ENCODE results near the gene TBPL2.
A peak's percentile ranks its signal among the peaks of the same experiment; 100 is the strongest.
"Not testable (repeated sequence)": the region's sequence is repeated elsewhere in the genome, so short reads cannot be mapped to it uniquely, and the experiment has no call there.

Gene TBPL2

DNA sequence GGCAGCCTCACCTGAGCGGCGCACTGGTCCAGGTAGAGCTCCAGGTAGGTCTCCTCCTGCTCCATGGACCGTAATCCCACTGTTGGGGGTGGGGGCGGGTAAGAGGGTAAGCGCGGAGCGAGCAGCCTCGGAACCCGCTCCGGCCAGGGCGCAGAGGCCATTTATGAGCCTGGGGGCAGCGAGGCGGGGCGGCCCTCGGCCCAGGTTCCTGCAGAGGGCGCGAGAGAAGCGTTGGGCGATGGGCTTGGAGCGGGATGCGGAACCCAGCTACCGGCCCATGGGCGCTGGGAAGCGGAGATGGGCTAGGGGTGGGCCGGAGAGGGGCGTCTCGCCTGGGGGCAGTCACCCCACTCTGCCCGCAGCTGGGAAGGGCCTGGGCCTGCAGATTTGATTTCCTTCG is at the start of gene TBPL2:
Gene TBPL2, minus strand, starts transcription at position 232 of the 400 bp plus-strand sequence. Its CDS starts 167 bp downstream, at position 65.
- peak; percentile 46 for DNase-seq (ENCODE audit: low spot score)

DNA sequence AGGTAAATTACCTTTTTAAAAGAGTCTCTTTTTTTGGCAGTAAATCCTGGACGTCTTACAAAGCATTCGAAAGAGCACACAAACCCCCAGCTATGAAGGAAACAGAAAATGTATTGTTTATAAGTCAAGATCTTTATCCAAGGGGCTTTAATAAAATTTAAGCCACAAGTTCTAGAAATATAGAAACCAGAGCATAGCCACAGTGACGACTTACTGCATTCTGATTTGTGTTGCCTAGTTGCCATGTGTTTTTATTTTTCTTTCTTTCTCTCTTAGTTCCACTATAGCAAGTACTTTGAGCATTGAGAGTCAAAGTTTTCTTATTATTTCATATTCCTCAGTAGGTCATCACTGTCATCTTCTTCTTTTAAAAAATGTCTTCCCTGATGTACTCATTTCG is 47.8 kb upstream of the TBPL2 start:
- no peak for DNase-seq (ENCODE audit: low spot score)

DNA sequence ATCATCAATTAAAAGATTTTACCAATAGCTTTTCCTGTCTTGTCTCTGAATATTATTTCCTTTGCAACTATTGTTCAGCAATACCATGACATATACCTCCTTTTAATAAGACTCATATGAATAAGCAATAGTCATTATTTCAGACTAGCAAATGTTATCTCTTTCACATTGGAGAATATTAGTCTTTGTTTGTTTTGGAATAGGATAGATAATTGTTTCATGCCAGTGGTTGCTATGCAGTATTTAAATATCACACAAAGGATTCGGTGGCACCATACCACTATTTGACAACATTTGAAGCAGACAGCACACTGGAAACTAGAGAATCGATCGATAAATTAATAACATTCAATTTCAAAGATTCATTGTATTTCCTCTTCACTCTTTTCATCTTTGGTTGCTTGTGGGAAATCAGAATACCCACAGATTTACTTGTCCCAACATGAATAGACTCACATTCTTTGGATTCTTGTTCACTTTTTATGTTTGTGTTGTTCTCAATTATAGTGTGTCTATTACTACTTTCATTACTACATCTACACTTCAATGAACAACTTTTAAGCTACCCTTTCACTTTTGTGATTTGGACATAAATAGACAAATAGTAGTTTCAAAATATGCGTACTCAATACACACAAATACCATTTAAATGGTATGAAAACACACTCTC is 42.7 kb upstream of the TBPL2 start:
- DNase-seq (ENCODE audit: low spot score), result no peak

GRCh38 chr14:55481769-55482168 is 41.4 kb upstream of the TBPL2 start:
- no peak for DNase-seq (ENCODE audit: low spot score)

DNA sequence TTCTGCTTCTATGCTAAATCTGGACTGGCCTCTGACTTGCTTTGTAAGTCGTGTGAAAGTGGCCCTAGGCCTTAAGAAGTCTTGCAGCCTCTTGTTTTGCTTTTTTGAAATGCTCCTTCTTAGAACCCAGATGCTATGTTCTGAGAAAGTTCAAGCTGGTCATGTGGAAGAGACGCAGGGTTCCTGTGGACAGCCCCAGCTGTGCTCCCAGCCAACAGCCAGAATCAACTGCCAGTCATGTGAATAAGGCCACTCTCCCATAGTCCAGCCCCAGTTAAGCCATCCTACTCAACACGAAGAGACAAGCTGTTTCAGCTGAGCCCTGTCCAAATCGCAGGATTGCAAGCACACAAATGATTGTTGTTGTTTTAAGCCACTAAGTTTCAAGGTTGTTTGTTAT is 37.3 kb upstream of the TBPL2 start:
- no peak for DNase-seq (ENCODE audit: low spot score)

DNA sequence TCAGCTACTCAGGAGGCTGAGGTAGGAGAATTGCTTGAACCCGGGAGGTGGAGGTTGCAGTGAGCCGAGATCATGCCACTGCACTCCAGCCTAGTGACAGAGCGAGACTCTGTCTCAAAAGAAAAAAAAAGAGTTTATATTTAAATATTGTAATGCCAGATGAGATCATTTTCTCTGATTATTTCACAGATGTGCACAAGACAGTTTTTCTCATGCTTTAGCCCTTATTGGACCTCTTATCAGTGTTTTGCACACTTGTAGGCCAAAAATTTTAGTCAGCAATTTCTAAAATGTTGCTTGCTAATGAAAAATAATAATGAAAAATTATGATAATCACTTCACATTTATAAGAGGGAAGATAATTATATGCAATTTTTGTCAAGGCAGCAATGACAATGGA is 36.0 kb upstream of the TBPL2 start:
- DNase-seq (ENCODE audit: low spot score), result not testable (repeated sequence)

GRCh38 chr14:55473786-55474185 is 33.4 kb upstream of the TBPL2 start:
- DNase-seq (ENCODE audit: low spot score), result no peak

- no peak for DNase-seq (ENCODE audit: low spot score)
Observed at GRCh38 chr14:55470025-55470424, 29.6 kb upstream of the TBPL2 start.

- no peak for DNase-seq (ENCODE audit: low spot score)
Observed at GRCh38 chr14:55467307-55467706, 26.9 kb upstream of the TBPL2 start.

DNA sequence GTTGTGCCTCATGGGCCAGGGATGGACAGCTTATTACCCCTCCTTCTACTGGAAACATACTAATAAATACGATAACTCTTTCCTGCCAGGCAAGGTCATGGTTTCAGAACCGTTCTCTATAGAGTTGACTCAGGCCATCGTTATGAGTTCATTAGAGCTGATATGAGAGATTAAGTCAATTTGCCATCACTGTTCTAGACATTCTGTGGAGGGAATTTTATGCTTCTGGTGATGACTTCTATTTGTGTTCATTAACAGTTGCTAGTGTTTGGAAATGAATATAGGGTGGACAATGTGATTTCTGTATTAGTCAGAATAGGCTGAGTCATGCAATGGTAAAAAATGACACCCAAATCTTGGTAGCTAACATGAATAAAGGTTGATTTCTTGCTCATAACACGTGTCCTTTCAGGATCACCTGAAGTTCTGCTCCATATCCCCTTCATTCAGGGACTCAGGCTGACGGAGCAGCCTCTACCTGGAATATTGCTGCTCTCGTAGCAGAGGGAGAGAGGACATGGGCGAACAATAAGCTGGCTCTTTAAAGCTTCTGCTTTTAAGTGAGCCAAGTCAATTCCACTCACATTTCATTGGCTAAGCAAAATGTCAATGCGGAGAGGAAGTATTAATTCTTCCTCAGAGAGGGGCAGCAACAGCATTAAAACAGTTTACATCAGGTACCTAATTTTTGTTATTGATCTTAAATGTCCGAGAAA is 18.5 kb upstream of the TBPL2 start:
- no peak for DNase-seq (ENCODE audit: low spot score)

- no peak for DNase-seq (ENCODE audit: low spot score)
Observed at GRCh38 chr14:55457496-55457895, 17.1 kb upstream of the TBPL2 start.

- not testable (repeated sequence) for DNase-seq (ENCODE audit: low spot score)
Observed at GRCh38 chr14:55456411-55456810, 16.0 kb upstream of the TBPL2 start.

GRCh38 chr14:55454264-55455002 is 14.0 kb upstream of the TBPL2 start:
- DNase-seq (ENCODE audit: low spot score), result no peak

- no peak for DNase-seq (ENCODE audit: low spot score)
Observed at GRCh38 chr14:55451950-55452349, 11.5 kb upstream of the TBPL2 start.

DNA sequence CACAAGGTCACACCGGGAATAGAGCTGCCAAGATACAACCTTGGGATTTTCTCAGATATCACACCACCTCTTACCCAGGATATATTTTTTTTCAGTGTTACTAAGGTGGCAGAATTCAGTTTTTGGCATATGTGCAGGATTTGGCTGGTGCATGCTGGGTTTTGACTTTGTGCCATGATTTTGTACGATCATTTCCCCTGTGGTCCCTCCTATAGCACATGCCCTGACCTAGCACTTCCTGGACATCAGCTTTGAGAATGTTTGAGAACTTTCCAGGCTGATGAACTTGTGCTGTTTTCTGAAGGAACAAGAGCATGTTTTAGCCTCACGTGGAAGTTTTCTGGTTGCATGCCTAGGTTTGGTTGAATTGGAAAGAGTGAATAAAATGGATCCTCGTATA is 11.0 kb upstream of the TBPL2 start:
- DNase-seq (ENCODE audit: low spot score), result no peak

DNA sequence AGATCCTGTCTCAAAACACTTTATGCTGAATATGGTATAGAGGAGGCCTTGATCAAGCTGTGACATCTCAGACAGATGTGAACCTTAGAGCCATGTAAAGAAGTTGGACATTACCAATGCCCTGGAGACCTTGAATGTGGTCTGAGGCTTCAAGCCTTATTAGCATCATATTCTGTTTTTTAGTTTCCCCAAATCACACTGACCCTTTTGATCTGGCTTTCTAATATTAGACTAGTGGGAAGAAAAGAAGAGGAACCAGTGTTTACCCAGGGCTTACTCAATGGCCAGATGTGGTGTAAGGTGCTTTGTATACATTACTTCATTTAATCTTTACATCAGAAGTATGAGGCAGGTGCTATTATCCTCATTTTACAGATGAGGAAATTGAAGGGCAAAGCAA is 10.6 kb upstream of the TBPL2 start:
- no peak for DNase-seq (ENCODE audit: low spot score)

DNA sequence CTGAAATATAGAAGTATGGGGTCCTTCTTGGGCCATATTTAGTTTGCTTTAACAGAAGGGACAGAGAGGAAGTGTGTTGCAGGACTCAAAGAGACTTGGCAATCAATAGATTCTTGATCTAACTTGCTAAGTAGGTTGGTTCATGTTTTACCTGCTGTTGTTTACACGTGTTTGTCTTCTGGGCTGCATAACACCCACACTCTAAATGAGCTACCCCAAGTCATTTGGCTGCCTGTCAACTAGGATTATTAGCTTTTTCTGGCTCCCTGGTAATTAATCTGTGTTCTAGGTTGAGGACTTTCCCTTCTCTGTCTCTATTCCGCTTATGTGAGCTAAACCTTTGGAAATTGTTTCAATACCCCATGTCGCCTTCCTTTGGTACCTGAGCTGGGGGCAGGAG is 10.1 kb upstream of the TBPL2 start:
- no peak for DNase-seq (ENCODE audit: low spot score)

GRCh38 chr14:55450124-55450523 is 9.7 kb upstream of the TBPL2 start:
- DNase-seq (ENCODE audit: low spot score), result no peak

GRCh38 chr14:55449116-55449515 is 8.7 kb upstream of the TBPL2 start:
- no peak for DNase-seq (ENCODE audit: low spot score)

GRCh38 chr14:55448141-55448614 is 7.8 kb upstream of the TBPL2 start:
- no peak for DNase-seq (ENCODE audit: low spot score)

DNA sequence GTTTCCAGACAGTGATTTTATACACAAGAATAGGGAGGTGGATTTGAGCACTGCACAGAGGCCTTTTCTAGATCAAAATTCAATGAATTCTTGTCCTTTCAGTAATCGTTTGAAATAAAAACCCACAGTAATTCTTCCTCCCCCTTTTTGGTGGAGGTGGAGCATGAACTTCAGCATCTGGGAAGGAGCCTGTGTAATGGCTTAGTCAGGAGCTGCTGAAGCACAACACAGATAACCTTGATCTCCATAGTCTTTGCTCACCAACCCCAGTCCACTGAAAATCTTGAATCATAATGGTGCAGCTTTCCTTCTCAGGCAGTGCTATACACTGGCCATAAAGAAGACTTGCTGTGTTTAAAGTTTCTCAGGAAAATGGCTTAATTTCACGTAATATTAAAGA is 6.4 kb upstream of the TBPL2 start:
- DNase-seq (ENCODE audit: low spot score), result no peak

- DNase-seq (ENCODE audit: low spot score), result peak; percentile 69
Observed at GRCh38 chr14:55446127-55446736, 5.8 kb upstream of the TBPL2 start.

DNA sequence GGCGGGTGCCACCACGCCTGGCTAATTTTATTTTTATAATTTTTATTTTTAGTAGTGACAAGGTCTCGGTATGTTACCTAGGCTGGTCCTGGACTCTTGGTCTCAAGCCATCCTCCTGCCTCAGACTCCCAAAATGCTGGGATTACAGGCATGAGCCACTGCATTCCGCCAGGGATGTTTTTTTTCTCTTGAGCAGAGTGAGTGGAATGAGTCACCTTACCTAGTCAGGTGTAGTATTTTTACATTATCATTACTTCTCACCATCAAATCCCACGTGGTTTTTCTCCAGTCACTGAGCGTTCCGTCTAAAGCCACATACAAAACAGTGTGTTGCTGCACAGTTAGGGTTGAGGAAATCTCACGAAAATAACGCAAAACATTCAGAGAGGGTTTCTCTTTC is 870 bp upstream of the TBPL2 start:
- DNase-seq (ENCODE audit: low spot score), result no peak

All from HuH-7 (cell line).